Adrenal gland (tissue), 12 donors: Measurements from ENCODE around the gene STRN3. TPM values are rescaled to one million over a fixed set of nuclear protein-coding genes. Genes with fewer than 3 reads are reported as not detected.

ENCODE experiments used
- DNase-seq, 7 donors: peaks; one replicate each; pipeline ENCODE4 v3.0.0-alpha.2; 2019 to 2020
- H3K27ac ChIP-seq, 5 donors: fragments of 200-600 bp; sonication (generic) in 4 of 5; 1 replicate in 3 of 5; 2 replicates in 2 of 5; pipeline versions ENCODE4 v1.5.1 to v1.8.0; 2016 to 2020; ENCODE audit warnings: mild to moderate bottlenecking in 1 of 5
- H3K27me3 ChIP-seq: fragments of 200-600 bp; 2 replicates; pipeline ENCODE4 v1.8.0; 2021
- H3K36me3 ChIP-seq, 2 donors: fragments of 200-600 bp; replicated peaks in 1 of 2; 1 replicate in 1 of 2; 2 replicates in 1 of 2; pipeline versions ENCODE4 v1.5.1 to v1.8.0; 2018 to 2022
- H3K4me1 ChIP-seq, 2 donors: fragments of 200-600 bp; replicated peaks in 1 of 2; 1 replicate in 1 of 2; 2 replicates in 1 of 2; pipeline versions ENCODE4 v1.5.1 to v1.8.0; 2018 to 2021
- H3K4me3 ChIP-seq, 4 donors: fragments of 200-600 bp; sonication (generic) in 3 of 4; one replicate each; pipeline ENCODE4 v1.5.1; 2016 to 2018
- H3K9me3 ChIP-seq, 3 donors: fragments of 200-600 bp; sonication (generic) in 1 of 3; replicated peaks in 1 of 3; 1 replicate in 2 of 3; 2 replicates in 1 of 3; pipeline versions ENCODE4 v1.5.1 to v1.8.0; 2016 to 2021
- POLR2A ChIP-seq, 2 donors: fragments of 450-650 bp; IDR thresholded peaks; one replicate each; pipeline ENCODE4 v1.6.1; 2017; ENCODE audit warnings: antibody characterized with exemption in 2 of 2, mild to moderate bottlenecking in 2 of 2, moderate library complexity in 1 of 2
- whole genome bisulfite sequencing, 4 donors: extraction: QIAGEN DNeasy Blood & Tissue Kit in 2 of 4; methylation state at CpG; one replicate each; pipeline versions ENCODE4 v1.1.5 to v1.1.7; 2013 to 2017; 5-methylcytosine and 5-hydroxymethylcytosine counted together
- intact Hi-C, 2 donors: fragments of 100-400 bp; cut with DNase I; formaldehyde crosslinking; loops; one replicate each; pipeline versions ENCODE4 v1.14.1 to v1.15.0; 2022 to 2023
- polyA plus RNA-seq, 3 donors: library from polyadenylated mRNA; stranded (reverse); fragments of 200-250 nt in 2 of 3; fragments of 350-450 nt in 1 of 3; fragmentation: Illumina TruSeq in 1 of 3; extraction: RNeasy Lipid Tissue Mini Kit (QIAGEN cat#74804) in 1 of 3; gene quantifications; one replicate each; pipeline ENCODE4 v1.2.3, GENCODE V29; 2013 to 2014
- total RNA-seq, 9 donors: library from RNA; depleted of rRNA in 4 of 9; stranded (reverse); fragments of >200 nt in 4 of 9; fragments of 120-200 nt in 1 of 9; fragmentation: NEBNext Ultra II Directional in 1 of 9; extraction: Animal tissue kit (Norgen Biotek cat#: 25700) in 1 of 9; gene quantifications; one replicate each; pipeline versions ENCODE4 v1.1.0 to v1.2.4, GENCODE V29; 2013 to 2023
- TF ChIP-seq, protein P1 (sequence below), 6 experiments: fragments of 450-650 bp in 4 of 6; fragments of 200-600 bp in 2 of 6; sonication (generic) in 1 of 6; IDR thresholded peaks; 1 replicate in 5 of 6; 2 replicates in 1 of 6; pipeline versions ENCODE4 v1.5.1 to v1.8.0; 2016 to 2021; ENCODE audit warnings: antibody characterized with exemption in 6 of 6, mild to moderate bottlenecking in 2 of 6, moderate library complexity in 1 of 6
- donor health status: healthy with polysubstance abuse.
- donor health status: Bipolar disorder and iron deficiency.
- donor health status: DM: yes; HTN: yes; CAD: no.
- donor health status: DM: no; HTN: no; CAD: no.
- donor health status: DM: no; HTN: no; CAD: no.
- donor health status: DM: yes; HTN: yes; CAD: no.

STRN3 gene
- total and polyA plus RNA-seq, 12 donors, result 11.0 to 61.2 (median 36.2) TPM

DNA sequence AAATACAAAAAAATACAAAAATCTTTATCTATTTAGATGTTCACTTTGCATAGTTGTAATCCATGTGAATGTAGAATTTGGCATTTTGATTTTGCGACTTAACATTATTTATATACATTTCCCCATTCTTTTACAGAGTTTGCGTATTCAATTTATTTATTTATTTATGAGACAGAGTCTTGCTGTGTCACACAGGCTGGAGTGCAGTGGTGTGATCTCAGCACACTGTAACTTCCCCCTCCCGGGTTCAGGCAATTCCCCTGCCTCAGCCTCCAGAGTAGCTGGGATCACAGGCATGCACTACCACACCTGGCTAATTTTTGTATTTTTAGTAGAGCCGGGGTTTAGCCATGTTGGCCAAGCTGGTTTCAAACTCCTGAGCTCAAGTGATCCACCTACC lies 25.3 kb upstream of the STRN3 start:
- WGBS, 4 donors, result 69 to 83% (median 71%) methylated on average over 4 of the region's 4 CpGs
- no peak for DNase-seq
- intact Hi-C loops, result no loop called here

DNA sequence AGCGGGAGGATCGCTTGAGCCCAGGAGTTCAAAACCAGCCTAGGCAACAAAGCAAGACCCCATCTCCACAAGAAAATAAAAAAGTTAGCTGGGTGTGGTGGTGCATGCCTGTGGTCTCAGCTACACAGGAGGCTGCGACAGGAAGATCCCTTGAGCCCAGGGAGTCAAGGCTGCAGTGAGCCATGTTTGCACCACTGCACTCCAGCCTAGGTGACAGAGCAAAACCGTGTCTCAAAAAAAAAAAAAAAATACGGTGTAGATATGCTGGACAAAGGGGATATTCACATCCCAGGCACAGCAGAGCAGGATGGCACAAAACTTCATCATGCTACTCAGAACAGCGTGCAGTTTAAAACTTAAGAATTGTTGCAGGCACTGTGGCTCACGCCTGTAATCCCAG lies 24.8 kb upstream of the STRN3 start:
- no peaks in the 10 kb centered on the region for H3K9me3 ChIP-seq
- intact Hi-C loops, result no loop called here
- WGBS, 4 donors, result 87 to 95% (median 91%) methylated on average over 7 of the region's 7 CpGs
- no peaks in the 10 kb centered on the region for H3K36me3 ChIP-seq
- peaks cover 5 to 10% of the 10 kb centered on the region in 2 donors for H3K4me1 ChIP-seq
- no peak overlapping the region for H3K27ac ChIP-seq
- no peak overlapping the region for H3K4me3 ChIP-seq
- no peak for TF ChIP-seq POLR2A (IDR thresholded peaks at IDR 0.05)
- TF ChIP-seq, protein P1, sequence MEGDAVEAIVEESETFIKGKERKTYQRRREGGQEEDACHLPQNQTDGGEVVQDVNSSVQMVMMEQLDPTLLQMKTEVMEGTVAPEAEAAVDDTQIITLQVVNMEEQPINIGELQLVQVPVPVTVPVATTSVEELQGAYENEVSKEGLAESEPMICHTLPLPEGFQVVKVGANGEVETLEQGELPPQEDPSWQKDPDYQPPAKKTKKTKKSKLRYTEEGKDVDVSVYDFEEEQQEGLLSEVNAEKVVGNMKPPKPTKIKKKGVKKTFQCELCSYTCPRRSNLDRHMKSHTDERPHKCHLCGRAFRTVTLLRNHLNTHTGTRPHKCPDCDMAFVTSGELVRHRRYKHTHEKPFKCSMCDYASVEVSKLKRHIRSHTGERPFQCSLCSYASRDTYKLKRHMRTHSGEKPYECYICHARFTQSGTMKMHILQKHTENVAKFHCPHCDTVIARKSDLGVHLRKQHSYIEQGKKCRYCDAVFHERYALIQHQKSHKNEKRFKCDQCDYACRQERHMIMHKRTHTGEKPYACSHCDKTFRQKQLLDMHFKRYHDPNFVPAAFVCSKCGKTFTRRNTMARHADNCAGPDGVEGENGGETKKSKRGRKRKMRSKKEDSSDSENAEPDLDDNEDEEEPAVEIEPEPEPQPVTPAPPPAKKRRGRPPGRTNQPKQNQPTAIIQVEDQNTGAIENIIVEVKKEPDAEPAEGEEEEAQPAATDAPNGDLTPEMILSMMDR (IDR thresholded peaks at IDR 0.05), result no peak
- DNase-seq, result no peak
- H3K27me3 ChIP-seq, result no peaks in the 10 kb centered on the region

More for the DNA sequence above, 25.3 kb upstream of the STRN3 start:
- Histone ChIP-seq H3K27ac (no peak overlapping the region), H3K9me3 (no peaks in the 10 kb centered on the region), H3K36me3 (no peaks in the 10 kb centered on the region), H3K4me3 (no peak overlapping the region), H3K27me3 (no peaks in the 10 kb centered on the region), H3K4me1 (peaks cover 5 to 10% of the 10 kb centered on the region in 2 donors)
- no peak for TF ChIP-seq POLR2A (IDR thresholded peaks at IDR 0.05)
- TF ChIP-seq, protein P1 (IDR thresholded peaks at IDR 0.05), result no peak

DNA sequence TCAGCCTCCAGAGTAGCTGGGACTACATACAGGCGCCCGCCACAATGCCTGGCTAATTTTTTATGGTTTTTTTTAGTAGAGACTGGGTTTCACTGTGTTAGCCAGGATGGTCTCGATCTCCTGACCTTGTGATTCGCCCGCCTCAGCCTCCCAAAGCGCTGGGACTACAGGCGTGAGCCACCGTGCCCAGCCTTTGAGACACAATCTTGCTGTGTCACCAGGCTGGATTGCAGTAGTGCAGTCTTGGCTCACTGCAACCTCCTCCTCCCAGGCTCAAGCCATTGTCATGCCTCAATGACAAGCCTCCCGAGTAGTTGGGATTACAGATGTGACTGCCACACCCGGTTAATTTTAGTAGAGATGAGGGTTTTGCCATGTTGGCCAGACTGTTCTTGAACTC lies 21.3 kb upstream of the STRN3 start:
- Histone ChIP-seq H3K4me3 (no peak overlapping the region), H3K4me1 (no peaks in the 10 kb centered on the region), H3K27ac (no peak overlapping the region), H3K27me3 (no peaks in the 10 kb centered on the region), H3K36me3 (no peaks in the 10 kb centered on the region), H3K9me3 (no peaks in the 10 kb centered on the region)
- 91 to 98% (median 94%) methylated on average over 9 to 10 of the region's 10 CpGs for whole genome bisulfite sequencing, 4 donors
- DNase-seq, result no peak
- no peak for TF ChIP-seq POLR2A (IDR thresholded peaks at IDR 0.05)
- TF ChIP-seq, protein P1 (IDR thresholded peaks at IDR 0.05), result no peak
- intact Hi-C loops, result no loop called here

DNA sequence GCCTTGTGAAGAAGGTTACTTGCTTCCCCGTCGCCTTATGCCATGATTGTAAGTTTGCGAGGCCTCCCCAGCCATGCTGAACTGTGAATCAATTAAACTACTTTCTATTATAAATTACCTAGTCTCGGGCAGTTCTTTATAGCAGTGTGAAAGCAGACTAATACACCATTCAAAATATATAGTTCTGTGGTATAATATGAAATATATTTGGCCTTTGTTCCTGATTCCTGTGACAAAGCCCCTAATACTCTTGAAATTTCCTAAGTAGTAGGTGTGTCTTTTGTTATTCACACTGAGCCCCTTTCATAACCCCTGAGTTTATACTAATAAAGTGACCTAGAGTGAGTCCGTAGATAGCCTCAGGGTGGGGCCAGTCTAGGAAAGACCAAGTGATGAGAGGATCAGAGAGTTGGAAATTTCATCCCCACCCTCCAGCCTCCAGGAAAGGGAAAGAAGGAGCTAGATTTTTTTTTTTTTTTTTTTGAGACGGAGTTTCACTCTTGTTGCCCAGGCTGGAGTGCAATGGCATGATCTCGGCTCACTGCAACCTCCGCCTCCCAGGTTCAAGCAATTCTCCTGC lies 19.4 kb upstream of the STRN3 start:
- 91 to 98% (median 97%) methylated on average over 7 to 8 of the region's 8 CpGs for WGBS, 4 donors
- H3K36me3 ChIP-seq, result no peaks in the 10 kb centered on the region
- DNase-seq, result no peak
- H3K27ac ChIP-seq, result no peak overlapping the region
- no peak overlapping the region for H3K4me3 ChIP-seq
- intact Hi-C loops, result no loop called here
- no peaks in the 10 kb centered on the region for H3K9me3 ChIP-seq
- no peaks in the 10 kb centered on the region for H3K4me1 ChIP-seq
- no peaks in the 10 kb centered on the region for H3K27me3 ChIP-seq
- TF ChIP-seq, protein P1 (IDR thresholded peaks at IDR 0.05), result no peak
- no peak for TF ChIP-seq POLR2A (IDR thresholded peaks at IDR 0.05)
